ENCODE measurements around the gene JAK1. TPM values are rescaled to one million over a fixed set of nuclear protein-coding genes. Genes with fewer than 3 reads are reported as not detected.

The JAK1 gene
- polyA plus RNA-seq, 2 of the 4 experiments (the other 2 are of a cell fraction), result 110 to 159 TPM

GRCh38 chr1:64881281-64881680 is 85.1 kb downstream of the JAK1 start:
- ChIA-PET CTCF (interaction anchor here (1.1 kb wide), 1 partner anchor 13 kb away, joined by 3 read pairs; no protein-coding TSS in a partner anchor), POLR2A (no interaction called here)
- 100% methylated on average over 1 of the region's 1 CpG for WGBS (ENCODE audit: missing lambda C conversion rate)
- H3K4me2 ChIP-seq, result 0 out of 3 replicates have a peak overlapping the region, but pooled peaks have one; percentile 11
- peaks cover 27% of the 10 kb centered on the region for H3K4me1 ChIP-seq
- H3K27ac ChIP-seq, result peak overlapping the region; percentile 22 to 53; a peak in 3 of 6 replicates
- ATAC-seq (no peak; a peak in 1 of 6 replicates), FAIRE-seq (no peak), DNase-seq (ENCODE audit: low read depth in 1 of 2, low spot score in 1 of 2) (no peak)
- no peak overlapping the region for H3K4me3 ChIP-seq
- no peaks in the 10 kb centered on the region for H3K9me3 ChIP-seq
- no peak for TF ChIP-seq CTCF (IDR thresholded peaks at IDR 0.05)
- TF ChIP-seq TFCP2L1 (CRISPR knock-in tag; IDR thresholded peaks at IDR 0.05), result no peak
- TF ChIP-seq USF2 (IDR thresholded peaks at IDR 0.05), result no peak

- FAIRE-seq, result no peak
- POLR2A ChIA-PET, result no interaction called here
- 95% methylated on average over 4 of the region's 4 CpGs for WGBS (ENCODE audit: missing lambda C conversion rate)
- CTCF ChIA-PET, result no interaction called here
- no peak overlapping the region for H3K4me2 ChIP-seq
- no peak for DNase-seq (ENCODE audit: low read depth in 1 of 2, low spot score in 1 of 2)
- ATAC-seq, result no peak
- H3K9me3 ChIP-seq, result no peaks in the 10 kb centered on the region
- TF ChIP-seq NPAS2 (CRISPR knock-in tag; IDR thresholded peaks at IDR 0.05; ENCODE audit: borderline replicate concordance), result no peak
- H3K4me3 ChIP-seq, result no peak overlapping the region
- H3K27ac ChIP-seq, result 0 out of 6 replicates have a peak overlapping the region, but pooled peaks of 1 of the 2 experiments have one; percentile 43
- peaks cover 27% of the 10 kb centered on the region for H3K4me1 ChIP-seq
These were observed 85.9 kb downstream of the JAK1 start for GRCh38 chr1:64880449-64880848.

- CTCF ChIA-PET, result interaction anchor here (1.0 kb wide), 1 partner anchor 16 kb away, joined by 5 read pairs; no protein-coding TSS in a partner anchor
- DNase-seq (ENCODE audit: low read depth in 1 of 2, low spot score in 1 of 2) (no peak), ATAC-seq (no peak), FAIRE-seq (no peak)
- Histone ChIP-seq H3K4me2 (no peak overlapping the region), H3K27ac (no peak overlapping the region), H3K4me3 (no peak overlapping the region), H3K4me1 (peaks cover 21% of the 10 kb centered on the region), H3K9me3 (no peaks in the 10 kb centered on the region)
- TF ChIP-seq JUNB (IDR thresholded peaks at IDR 0.05) (no peak), HDAC2 (IDR thresholded peaks at IDR 0.05) (no peak), SMC3 (IDR thresholded peaks at IDR 0.05) (no peak), CEBPB (IDR thresholded peaks at IDR 0.05) (no peak), ESRRA (IDR thresholded peaks at IDR 0.05; ENCODE audit: borderline replicate concordance, low read length) (no peak), REST (IDR thresholded peaks at IDR 0.05) (no peak), PHF8 (IDR thresholded peaks at IDR 0.05; ENCODE audit: borderline replicate concordance, low read depth) (no peak), HOXA7 (CRISPR knock-in tag; IDR thresholded peaks at IDR 0.05) (no peak), RFX5 (IDR thresholded peaks at IDR 0.05) (no peak), EP300 (IDR thresholded peaks at IDR 0.05) (no peak)
- POLR2A ChIA-PET, result no interaction called here
- 94% methylated on average over 12 of the region's 12 CpGs for WGBS (ENCODE audit: missing lambda C conversion rate)
These were observed 87.3 kb downstream of the JAK1 start for GRCh38 chr1:64878931-64879611.
